ENCODE results near the gene MCM5. TPM values are rescaled to one million over a fixed set of nuclear protein-coding genes. Genes with fewer than 3 reads are reported as not detected.
A peak's percentile ranks its signal among the peaks of the same experiment; 100 is the strongest.

MCM5 gene
- 274 and 293 TPM in 2 replicates for total RNA-seq (2021)
- long read RNA-seq, transcript MCM5-201 (17 exons, 3,534 nt): major isoform, 3,246 of 3,829 reads
- long read RNA-seq, partial matches to known transcripts: 406 of 3,829 reads
- long read RNA-seq, other reads (novel, unspliced or antisense): 177 of 3,829 reads

GRCh38 chr22:35399678-35400500 is at the start of gene MCM5:
Gene MCM5 (plus strand): TSS chr22:35400140. CDS start chr22:35400439, 299 bp downstream.
- peak within 1 kb of the TSS; percentile 99 for H3T11ph ChIP-seq (ENCODE audit: low read length)
- no peaks in the 10 kb centered on the region for H4K20me1 ChIP-seq (ENCODE audit: control insufficient read depth, insufficient read depth, insufficient read length)
- peaks cover 8% of the 10 kb centered on the region; the same call in 1 of the 2 replicates for H3K79me2 ChIP-seq (ENCODE audit: insufficient read depth, low read length)
- WGBS (ENCODE audit: extremely low coverage, insufficient read length, low lambda C conversion rate): no CpG with 5 or more reads among the region's 64 CpGs
- TF ChIP-seq CTCF (conservative IDR thresholded peaks at IDR 0.05): no peak
- H3K79me1 ChIP-seq (ENCODE audit: insufficient read depth, low read depth, low read length, poor library complexity, severe bottlenecking): peaks cover 11% of the 10 kb centered on the region
- H4K91ac ChIP-seq (ENCODE audit: insufficient read length, low read depth, low read length): peak within 1 kb of the TSS; percentile 100
- H3K4me1 ChIP-seq (ENCODE audit: insufficient read depth, low read length): no peaks in the 10 kb centered on the region; the same call in 1 of the 2 replicates
- Mint-ChIP-seq H3K27ac (peak within 1 kb of the TSS; percentile 99 to 100 (median 100)), H3K9me3 (no peaks in the 10 kb centered on the region; a peak in 1 of 5 replicates), H3K4me1 (peaks cover 41 to 50% of the 10 kb centered on the region in 2 experiments), H3K4me3 (peak within 1 kb of the TSS; percentile 98 to 99), H3K27me3 (ENCODE audit: low read depth) (no peaks in the 10 kb centered on the region), H3K36me3 (ENCODE audit: insufficient read depth in 1 of 3, low read depth in 3 of 3) (peaks cover 34 to 46% (median 39%) of the 10 kb centered on the region in 3 experiments)
- H3K27ac ChIP-seq (ENCODE audit: insufficient read length, low read depth, low read length): peak within 1 kb of the TSS; percentile 88
- H2BK15ac ChIP-seq (ENCODE audit: low read depth, low read length): peak within 1 kb of the TSS; percentile 98
- peak within 1 kb of the TSS; percentile 100 for H3K14ac ChIP-seq (ENCODE audit: insufficient read depth, low read length)
- H2BK20ac ChIP-seq (ENCODE audit: low read depth, low read length, poor library complexity, severe bottlenecking): peak within 1 kb of the TSS; percentile 98
- H4K8ac ChIP-seq (replicated peaks; ENCODE audit: insufficient read length, low read depth, low read length): peak within 1 kb of the TSS; percentile 100
- peak within 1 kb of the TSS; percentile 84 for H3K23ac ChIP-seq (ENCODE audit: insufficient read length, low read depth, low read length)
- peak within 1 kb of the TSS; percentile 100 for H3K56ac ChIP-seq (ENCODE audit: insufficient read length, low read depth, low read length)
- peak; percentile 97 for DNase-seq
- H3K4ac ChIP-seq (ENCODE audit: low read depth, low read length): peak within 1 kb of the TSS; percentile 100
- peak within 1 kb of the TSS; percentile 100 for H2BK12ac ChIP-seq (ENCODE audit: insufficient read length, low read depth, low read length)
- H4K5ac ChIP-seq (ENCODE audit: insufficient read length, low read depth, low read length): peak within 1 kb of the TSS; percentile 100
- H2AFZ ChIP-seq (ENCODE audit: low read length): peak within 1 kb of the TSS; percentile 57
- H2AK5ac ChIP-seq (ENCODE audit: insufficient read length, low read length): peak within 1 kb of the TSS; percentile 96
- no peaks in the 10 kb centered on the region for H3K27me3 ChIP-seq (ENCODE audit: insufficient read depth, low read length)
- H3K9ac ChIP-seq (ENCODE audit: extremely low read depth, insufficient read length, low read length): peak within 1 kb of the TSS; percentile 100
- peak within 1 kb of the TSS; percentile 100 for H2BK5ac ChIP-seq (ENCODE audit: insufficient read length, low read length)
- peaks cover 13% of the 10 kb centered on the region for H3K23me2 ChIP-seq (ENCODE audit: insufficient read length, low read depth, low read length, poor library complexity, severe bottlenecking)
- peak within 1 kb of the TSS; percentile 93 for H3K4me2 ChIP-seq (ENCODE audit: insufficient read depth, insufficient read length, low read length)
- peak within 1 kb of the TSS; percentile 100 for H3K18ac ChIP-seq (ENCODE audit: insufficient read length, low read depth, low read length)
- peak within 1 kb of the TSS; percentile 100 for H2BK120ac ChIP-seq (ENCODE audit: low read depth, low read length, poor library complexity, severe bottlenecking)
- no peaks in the 10 kb centered on the region for H3K9me3 ChIP-seq (ENCODE audit: control insufficient read depth, low read depth, low read length)
